Right ventricle myocardium superior (tissue), 1 donor: Measurements from ENCODE around the gene MOB3B. TPM values are rescaled to one million over a fixed set of nuclear protein-coding genes. Genes with fewer than 3 reads are reported as not detected.
A peak's percentile ranks its signal among the peaks of the same experiment; 100 is the strongest.

Experiments
- ATAC-seq: fragments of 200-7000 bp; cut with Tn5 transposase; one replicate; pipeline ENCODE4 v1.9.1; 2020; ENCODE audit warnings: mild to moderate bottlenecking; ENCODE audit not compliant: poor library complexity
- DNase-seq: peaks from one replicate; pipeline ENCODE4 v3.0.0-alpha.2; 2020
- intact Hi-C: fragments of 100-400 bp; cut with DNase I; formaldehyde crosslinking; loops from one replicate; pipeline ENCODE4 v1.11.2; 2022
- total RNA-seq: library from RNA; stranded (reverse); fragmentation: NEBNext Ultra II Directional; extraction: Animal tissue kit (Norgen Biotek cat#: 25700); gene quantifications from one replicate; pipeline ENCODE4 v1.2.1, GENCODE V29; 2021
- donor health status: DM: no; HTN: yes; CAD: no; lungs with severe emphysema.

MOB3B gene
- total RNA-seq, 1 donor from 2014 or later, result 1.5 TPM

GRCh38 chr9:27371382-27371781 is 158.2 kb downstream of the MOB3B start:
- ATAC-seq (no peak), DNase-seq (no peak)
- intact Hi-C loops, result no loop called here

- ATAC-seq, result no peak
Observed at GRCh38 chr9:27369591-27369990, 160.0 kb downstream of the MOB3B start.

GRCh38 chr9:27368316-27368985 is 161.2 kb downstream of the MOB3B start:
- ATAC-seq (peak; percentile 83), DNase-seq (no peak)
- intact Hi-C loops, result no loop called here

More at GRCh38 chr9:27369591-27369990, 160.0 kb downstream of the MOB3B start:
- DNase-seq, result no peak
- intact Hi-C loops, result no loop called here

GRCh38 chr9:27367921-27368315 is 161.7 kb downstream of the MOB3B start:
- DNase-seq (no peak), ATAC-seq (no peak)
- intact Hi-C loops, result no loop called here

GRCh38 chr9:27367175-27367798 is 162.3 kb downstream of the MOB3B start:
- ATAC-seq (no peak), DNase-seq (no peak)
- intact Hi-C loops, result no loop called here

- DNase-seq, result no peak
- intact Hi-C loops, result no loop called here
- ATAC-seq, result no peak
Observed at GRCh38 chr9:27365707-27366376, 163.8 kb downstream of the MOB3B start.

GRCh38 chr9:27362447-27363210 is 167.0 kb downstream of the MOB3B start:
- DNase-seq, result no peak
- ATAC-seq, result no peak
- intact Hi-C loops, result no loop called here

- intact Hi-C loops, result no loop called here
- DNase-seq (no peak), ATAC-seq (no peak)
Observed at GRCh38 chr9:27361492-27361891, 168.1 kb downstream of the MOB3B start.

- ATAC-seq, result no peak
- intact Hi-C loops, result loop anchor here (10.0 kb wide), 1 partner anchor 55 kb away; no protein-coding TSS in a partner anchor
- DNase-seq, result no peak
Observed at GRCh38 chr9:27359763-27360162, 169.9 kb downstream of the MOB3B start.

GRCh38 chr9:27358007-27358406 is 171.6 kb downstream of the MOB3B start:
- DNase-seq (no peak), ATAC-seq (peak; percentile 22)
- intact Hi-C loops, result loop anchor here (10.0 kb wide), 1 partner anchor 57 kb away; no protein-coding TSS in a partner anchor

- no peak for ATAC-seq
- no peak for DNase-seq
- intact Hi-C loops, result loop anchor here (10.0 kb wide), 1 partner anchor 58 kb away; no protein-coding TSS in a partner anchor
Observed at GRCh38 chr9:27356446-27356845, 173.2 kb downstream of the MOB3B start.

- intact Hi-C loops, result loop anchor here (10.0 kb wide), 1 partner anchor 60 kb away; no protein-coding TSS in a partner anchor
- DNase-seq, result no peak
- ATAC-seq, result no peak
Observed at GRCh38 chr9:27355166-27355565, 174.4 kb downstream of the MOB3B start.

- no peak for DNase-seq
- no peak for ATAC-seq
- intact Hi-C loops, result loop anchor here (10.0 kb wide), 1 partner anchor 61 kb away; no protein-coding TSS in a partner anchor
Observed at GRCh38 chr9:27353474-27354229, 176.0 kb downstream of the MOB3B start.

GRCh38 chr9:27353166-27353473 is 176.5 kb downstream of the MOB3B start:
- DNase-seq (no peak), ATAC-seq (no peak)
- intact Hi-C loops, result loop anchor here (10.0 kb wide), 1 partner anchor 62 kb away; no protein-coding TSS in a partner anchor

GRCh38 chr9:27352457-27353165 is 177.0 kb downstream of the MOB3B start:
- intact Hi-C loops, result loop anchor here (10.0 kb wide), 1 partner anchor 62 kb away; no protein-coding TSS in a partner anchor
- DNase-seq (no peak), ATAC-seq (peak; percentile 38)

GRCh38 chr9:27351438-27351837 is 178.2 kb downstream of the MOB3B start:
- ATAC-seq, result peak; percentile 83
- peak; percentile 64 for DNase-seq

GRCh38 chr9:27350382-27350976 is 179.1 kb downstream of the MOB3B start:
- intact Hi-C loops, result loop anchor here (10.0 kb wide), 1 partner anchor 64 kb away; no protein-coding TSS in a partner anchor
- ATAC-seq, result peak; percentile 44
- no peak for DNase-seq

More at GRCh38 chr9:27351438-27351837, 178.2 kb downstream of the MOB3B start:
- intact Hi-C loops, result loop anchor here (10.0 kb wide), 1 partner anchor 63 kb away; no protein-coding TSS in a partner anchor
